Esophagus muscularis mucosa (tissue), 4 donors: Measurements from ENCODE around the gene SERINC5.

Experiments used
- CTCF ChIP-seq, 3 experiments: fragments of 200-600 bp in 2 of 3; fragments of 450-650 bp in 1 of 3; sonication (generic) in 2 of 3; IDR thresholded peaks; one replicate each; pipeline ENCODE4 v1.5.1; 2017 to 2019; ENCODE audit warnings: antibody characterized with exemption in 3 of 3, mild to moderate bottlenecking in 2 of 3, moderate library complexity in 1 of 3
- EP300 ChIP-seq: sonication (generic); formaldehyde crosslinking; IDR thresholded peaks from one replicate; pipeline ENCODE4 v1.6.1; 2017; ENCODE audit warnings: antibody characterized with exemption
- POLR2A ChIP-seq: fragments of 450-650 bp; IDR thresholded peaks from one replicate; pipeline ENCODE4 v1.6.1; 2017; ENCODE audit warnings: antibody characterized with exemption, moderate library complexity, mild to moderate bottlenecking, low read depth
- POLR2AphosphoS5 ChIP-seq, 2 donors: sonication (generic); formaldehyde crosslinking; IDR thresholded peaks; one replicate each; pipeline ENCODE4 v1.6.1; 2017; ENCODE audit warnings: antibody characterized with exemption in 2 of 2

- TF ChIP-seq POLR2AphosphoS5 (IDR thresholded peaks at IDR 0.05) (no peak), CTCF (IDR thresholded peaks at IDR 0.05) (no peak), POLR2A (no peak), EP300 (no peak)
These were observed 95.6 kb downstream of the SERINC5 start for GRCh38 chr5:80160242-80160641.
